ENCODE measurements around the gene PIGW.

The PIGW gene

DNA sequence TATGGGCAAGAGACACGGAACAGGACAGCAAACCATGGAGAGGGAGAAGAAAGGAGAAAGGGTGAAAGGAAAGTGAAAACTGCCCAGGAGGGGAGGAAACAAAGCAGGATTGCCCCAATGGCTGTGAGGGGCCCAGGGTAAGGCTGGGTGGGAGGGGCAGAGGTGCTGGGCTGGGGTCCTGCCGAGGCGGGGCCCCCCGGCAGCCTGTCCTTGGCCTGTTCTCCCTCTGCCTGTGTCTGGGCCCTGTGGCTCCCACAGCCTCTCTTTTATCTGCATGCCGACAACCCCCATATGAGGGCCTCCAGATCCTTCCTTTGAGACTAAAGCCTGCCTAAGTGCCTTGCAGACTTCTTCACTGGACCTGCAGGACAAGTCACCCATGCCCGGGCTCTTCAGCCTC, 32.8 kb upstream of the PIGW start:
- Histone ChIP-seq H3K27ac (ENCODE audit: low read depth, low read length) (no peak overlapping the region), H3F3A (ENCODE audit: control insufficient read depth, insufficient read depth) (0 out of 2 replicates have a peak, but pooled peaks cover 2% of the 10 kb centered on the region), H3K9me2 (replicated peaks; ENCODE audit: control insufficient read depth, low read length) (no peaks in the 10 kb centered on the region), H3K9me3 (ENCODE audit: control insufficient read depth, insufficient read depth, low read length) (no peaks in the 10 kb centered on the region), H3K79me2 (ENCODE audit: control insufficient read depth, low read length) (no peaks in the 10 kb centered on the region), H3K4me1 (ENCODE audit: control insufficient read depth, low read length) (no peaks in the 10 kb centered on the region), H3K36me3 (ENCODE audit: control insufficient read depth, low read length) (peaks cover 75% of the 10 kb centered on the region), H3K4me3 (ENCODE audit: low read length) (no peak overlapping the region), H4K20me1 (ENCODE audit: control insufficient read depth, insufficient read depth, low read depth, low read length) (no peaks in the 10 kb centered on the region), H3K4me2 (ENCODE audit: low read length) (no peak overlapping the region), H3K27me3 (ENCODE audit: control insufficient read depth, low read length) (no peaks in the 10 kb centered on the region)
- TF ChIP-seq EZH2phosphoT487 (IDR thresholded peaks at IDR 0.05; ENCODE audit: borderline replicate concordance, low read length) (no peak), CTCF (IDR thresholded peaks at IDR 0.05; ENCODE audit: low read depth, low read length, poor library complexity, severe bottlenecking) (no peak)

- no peak overlapping the region for H3K4me2 ChIP-seq (ENCODE audit: low read length)
- peaks cover 81% of the 10 kb centered on the region for H3K36me3 ChIP-seq (ENCODE audit: control insufficient read depth, low read length)
- H3K9me2 ChIP-seq (replicated peaks; ENCODE audit: control insufficient read depth, low read length): no peaks in the 10 kb centered on the region
- no peak overlapping the region for H3K27ac ChIP-seq (ENCODE audit: low read depth, low read length)
- no peaks in the 10 kb centered on the region for H3K9me3 ChIP-seq (ENCODE audit: control insufficient read depth, insufficient read depth, low read length)
- H3K4me3 ChIP-seq (ENCODE audit: low read length): no peak overlapping the region
- no peaks in the 10 kb centered on the region for H3K27me3 ChIP-seq (ENCODE audit: control insufficient read depth, low read length)
- TF ChIP-seq CTCF (IDR thresholded peaks at IDR 0.05; ENCODE audit: low read depth, low read length, poor library complexity, severe bottlenecking): no peak
- TF ChIP-seq EZH2phosphoT487 (IDR thresholded peaks at IDR 0.05; ENCODE audit: borderline replicate concordance, low read length): no peak
- H3K79me2 ChIP-seq (ENCODE audit: control insufficient read depth, low read length): no peaks in the 10 kb centered on the region
- H3F3A ChIP-seq (ENCODE audit: control insufficient read depth, insufficient read depth): 0 out of 2 replicates have a peak, but pooled peaks cover 2% of the 10 kb centered on the region
- H4K20me1 ChIP-seq (ENCODE audit: control insufficient read depth, insufficient read depth, low read depth, low read length): no peaks in the 10 kb centered on the region
- H3K4me1 ChIP-seq (ENCODE audit: control insufficient read depth, low read length): no peaks in the 10 kb centered on the region
Observed at GRCh38 chr17:36503456-36504155, 31.2 kb upstream of the PIGW start.

GRCh38 chr17:36504156-36504545, 30.6 kb upstream of the PIGW start:
- H3K27me3 ChIP-seq (ENCODE audit: control insufficient read depth, low read length): no peaks in the 10 kb centered on the region
- H3K36me3 ChIP-seq (ENCODE audit: control insufficient read depth, low read length): peaks cover 81% of the 10 kb centered on the region
- H3K9me3 ChIP-seq (ENCODE audit: control insufficient read depth, insufficient read depth, low read length): no peaks in the 10 kb centered on the region
- H3K4me3 ChIP-seq (ENCODE audit: low read length): no peak overlapping the region
- H3K4me1 ChIP-seq (ENCODE audit: control insufficient read depth, low read length): no peaks in the 10 kb centered on the region
- H3K27ac ChIP-seq (ENCODE audit: low read depth, low read length): no peak overlapping the region
- H3F3A ChIP-seq (ENCODE audit: control insufficient read depth, insufficient read depth): 0 out of 2 replicates have a peak, but pooled peaks cover 2% of the 10 kb centered on the region
- TF ChIP-seq EZH2phosphoT487 (IDR thresholded peaks at IDR 0.05; ENCODE audit: borderline replicate concordance, low read length): no peak
- TF ChIP-seq CTCF (IDR thresholded peaks at IDR 0.05; ENCODE audit: low read depth, low read length, poor library complexity, severe bottlenecking): no peak
- H4K20me1 ChIP-seq (ENCODE audit: control insufficient read depth, insufficient read depth, low read depth, low read length): no peaks in the 10 kb centered on the region
- no peaks in the 10 kb centered on the region for H3K79me2 ChIP-seq (ENCODE audit: control insufficient read depth, low read length)
- no peak overlapping the region for H3K4me2 ChIP-seq (ENCODE audit: low read length)
- H3K9me2 ChIP-seq (replicated peaks; ENCODE audit: control insufficient read depth, low read length): no peaks in the 10 kb centered on the region
